ENCODE measurements around the gene FMNL1.

- TF ChIP-seq, protein P1, sequence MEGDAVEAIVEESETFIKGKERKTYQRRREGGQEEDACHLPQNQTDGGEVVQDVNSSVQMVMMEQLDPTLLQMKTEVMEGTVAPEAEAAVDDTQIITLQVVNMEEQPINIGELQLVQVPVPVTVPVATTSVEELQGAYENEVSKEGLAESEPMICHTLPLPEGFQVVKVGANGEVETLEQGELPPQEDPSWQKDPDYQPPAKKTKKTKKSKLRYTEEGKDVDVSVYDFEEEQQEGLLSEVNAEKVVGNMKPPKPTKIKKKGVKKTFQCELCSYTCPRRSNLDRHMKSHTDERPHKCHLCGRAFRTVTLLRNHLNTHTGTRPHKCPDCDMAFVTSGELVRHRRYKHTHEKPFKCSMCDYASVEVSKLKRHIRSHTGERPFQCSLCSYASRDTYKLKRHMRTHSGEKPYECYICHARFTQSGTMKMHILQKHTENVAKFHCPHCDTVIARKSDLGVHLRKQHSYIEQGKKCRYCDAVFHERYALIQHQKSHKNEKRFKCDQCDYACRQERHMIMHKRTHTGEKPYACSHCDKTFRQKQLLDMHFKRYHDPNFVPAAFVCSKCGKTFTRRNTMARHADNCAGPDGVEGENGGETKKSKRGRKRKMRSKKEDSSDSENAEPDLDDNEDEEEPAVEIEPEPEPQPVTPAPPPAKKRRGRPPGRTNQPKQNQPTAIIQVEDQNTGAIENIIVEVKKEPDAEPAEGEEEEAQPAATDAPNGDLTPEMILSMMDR (conservative IDR thresholded peaks at IDR 0.05): no peak
- TF ChIP-seq ZFX (IDR thresholded peaks at IDR 0.05): no peak
Observed at GRCh38 chr17:45184144-45184543, 37.5 kb upstream of the FMNL1 start.
